Calu3 (cell line): ENCODE measurements around the gene CALML6. TPM values are rescaled to one million over a fixed set of nuclear protein-coding genes. Genes with fewer than 3 reads are reported as not detected.

Experiments used
- BruUV-seq: library from RNA; stranded (reverse); fragments of 400-500 nt; replicated peaks from 2 replicates; lab custom pipeline; 2021; lab: Mats Ljungman, UMichigan
- CTCF ChIA-PET: fragments of 300-600 bp; sonication (Branson Sonifier 250); formaldehyde crosslinking; loops from one replicate; lab custom pipeline; 2022; ENCODE audit warnings: antibody characterized with exemption; lab: Charles Lee
- DNase-seq: peaks from one replicate; pipeline ENCODE4 v3.0.0; 2022
- H3K27ac Mint-ChIP-seq: one replicate; pipeline ENCODE4 v1.8.0; 2022; ENCODE audit warnings: mixed read lengths; ENCODE audit not compliant: unreplicated experiment
- H3K27me3 Mint-ChIP-seq: one replicate; pipeline ENCODE4 v1.8.0; 2022; ENCODE audit warnings: mixed read lengths; ENCODE audit not compliant: unreplicated experiment
- H3K36me3 Mint-ChIP-seq: one replicate; pipeline ENCODE4 v1.8.0; 2022; ENCODE audit warnings: mild to moderate bottlenecking, moderate library complexity, mixed read lengths; ENCODE audit not compliant: insufficient read depth, unreplicated experiment
- H3K4me1 Mint-ChIP-seq: one replicate; pipeline ENCODE4 v1.8.0; 2022; ENCODE audit warnings: mild to moderate bottlenecking, low read depth, mixed read lengths; ENCODE audit not compliant: unreplicated experiment
- H3K4me3 Mint-ChIP-seq: one replicate; pipeline ENCODE4 v1.8.0; 2022; ENCODE audit warnings: mild to moderate bottlenecking, low read depth, moderate library complexity, mixed read lengths; ENCODE audit not compliant: unreplicated experiment
- H3K9me3 Mint-ChIP-seq: one replicate; pipeline ENCODE4 v1.8.0; 2022; ENCODE audit warnings: low read depth, mixed read lengths; ENCODE audit not compliant: unreplicated experiment
- CTCF ChIP-seq: fragments of 200-600 bp; IDR thresholded peaks from one replicate; pipeline ENCODE4 v1.8.0; 2022; ENCODE audit warnings: antibody characterized with exemption; ENCODE audit not compliant: unreplicated experiment
- intact Hi-C: fragments of 100-400 bp; cut with micrococcal nuclease; formaldehyde crosslinking; loops from one replicate; pipeline ENCODE4 v1.10.0; 2022; ENCODE audit not compliant: unreplicated experiment
- total RNA-seq: library from RNA; stranded (reverse); gene quantifications from 2 replicates; pipeline ENCODE4 v1.2.3, GENCODE V29; 2022

Gene CALML6
- total RNA-seq, 1 experiment from 2014 or later, result 0.59 TPM

GRCh38 chr1:1954831-1955441, 39.9 kb downstream of the CALML6 start:
- CTCF ChIA-PET, result no interaction called here
- intact Hi-C loops, result no loop called here
- H3K27ac Mint-ChIP-seq, result no peak overlapping the region
- no peaks in the 10 kb centered on the region for H3K36me3 Mint-ChIP-seq
- no peak for TF ChIP-seq CTCF
- DNase-seq, result no peak
- peaks cover 73% of the 10 kb centered on the region for H3K27me3 Mint-ChIP-seq
- no peaks in the 10 kb centered on the region for H3K4me1 Mint-ChIP-seq
- no peak overlapping the region for H3K4me3 Mint-ChIP-seq
- peaks cover 3% of the 10 kb centered on the region for H3K9me3 Mint-ChIP-seq
- BruUV-seq, result no TSS peak

GRCh38 chr1:1955621-1956094, 40.6 kb downstream of the CALML6 start:
- Mint-ChIP-seq H3K9me3 (peaks cover 3% of the 10 kb centered on the region), H3K4me3 (no peak overlapping the region), H3K27ac (no peak overlapping the region), H3K4me1 (peaks cover 7% of the 10 kb centered on the region), H3K36me3 (no peaks in the 10 kb centered on the region), H3K27me3 (peaks cover 73% of the 10 kb centered on the region)
- intact Hi-C loops, result no loop called here
- no peak for DNase-seq
- no peak for TF ChIP-seq CTCF
- CTCF ChIA-PET, result interaction anchor here (0.8 kb wide), 1 partner anchor 89 kb away, joined by 4 read pairs; no protein-coding TSS in a partner anchor
- no TSS peak for BruUV-seq

- Mint-ChIP-seq H3K36me3 (no peaks in the 10 kb centered on the region), H3K4me3 (no peak overlapping the region), H3K27me3 (peaks cover 73% of the 10 kb centered on the region), H3K27ac (no peak overlapping the region), H3K9me3 (peaks cover under 1% of the 10 kb centered on the region), H3K4me1 (peaks cover 10% of the 10 kb centered on the region)
- no peak for DNase-seq
- TF ChIP-seq CTCF, result no peak
- CTCF ChIA-PET, result interaction anchor here (0.8 kb wide), 1 partner anchor 89 kb away, joined by 4 read pairs; no protein-coding TSS in a partner anchor
- intact Hi-C loops, result no loop called here
- no TSS peak for BruUV-seq
Measured at GRCh38 chr1:1956101-1956500, 41.0 kb downstream of the CALML6 start.

GRCh38 chr1:1956586-1957532, 41.8 kb downstream of the CALML6 start:
- DNase-seq, result no peak
- peaks cover 73% of the 10 kb centered on the region for H3K27me3 Mint-ChIP-seq
- TF ChIP-seq CTCF, result no peak
- no peaks in the 10 kb centered on the region for H3K9me3 Mint-ChIP-seq
- BruUV-seq, result no TSS peak
- no peak overlapping the region for H3K4me3 Mint-ChIP-seq
- H3K36me3 Mint-ChIP-seq, result no peaks in the 10 kb centered on the region
- H3K27ac Mint-ChIP-seq, result no peak overlapping the region
- intact Hi-C loops, result no loop called here
- peaks cover 10% of the 10 kb centered on the region for H3K4me1 Mint-ChIP-seq
- CTCF ChIA-PET, result interaction anchor here (5.0 kb wide), 1 partner anchor 87 kb away, joined by 22 read pairs; no protein-coding TSS in a partner anchor
